Epithelial cell of esophagus (primary cell): ENCODE results near the gene UBR2.
A peak's percentile ranks its signal among the peaks of the same experiment; 100 is the strongest.
"Not testable (repeated sequence)": the region's sequence is repeated elsewhere in the genome, so short reads cannot be mapped to it uniquely, and the experiment has no call there.

Experiments used
- DNase-seq: peaks from one replicate; pipeline ENCODE4 v3.0.0; 2010; ENCODE audit warnings: low read depth
- H3K4me3 ChIP-seq: 2 replicates; pipeline ENCODE4 v1.5.1; 2011; ENCODE audit warnings: mild to moderate bottlenecking, low read length, control low read depth
- TF ChIP-seq, protein P1 (sequence below): IDR thresholded peaks from 2 replicates; pipeline ENCODE4 v1.5.1; 2011; ENCODE audit warnings: low read depth, mild to moderate bottlenecking, low read length, control low read depth, inconsistent platforms; ENCODE audit not compliant: insufficient read depth; ENCODE audit errors: missing control alignments

The UBR2 gene

DNA sequence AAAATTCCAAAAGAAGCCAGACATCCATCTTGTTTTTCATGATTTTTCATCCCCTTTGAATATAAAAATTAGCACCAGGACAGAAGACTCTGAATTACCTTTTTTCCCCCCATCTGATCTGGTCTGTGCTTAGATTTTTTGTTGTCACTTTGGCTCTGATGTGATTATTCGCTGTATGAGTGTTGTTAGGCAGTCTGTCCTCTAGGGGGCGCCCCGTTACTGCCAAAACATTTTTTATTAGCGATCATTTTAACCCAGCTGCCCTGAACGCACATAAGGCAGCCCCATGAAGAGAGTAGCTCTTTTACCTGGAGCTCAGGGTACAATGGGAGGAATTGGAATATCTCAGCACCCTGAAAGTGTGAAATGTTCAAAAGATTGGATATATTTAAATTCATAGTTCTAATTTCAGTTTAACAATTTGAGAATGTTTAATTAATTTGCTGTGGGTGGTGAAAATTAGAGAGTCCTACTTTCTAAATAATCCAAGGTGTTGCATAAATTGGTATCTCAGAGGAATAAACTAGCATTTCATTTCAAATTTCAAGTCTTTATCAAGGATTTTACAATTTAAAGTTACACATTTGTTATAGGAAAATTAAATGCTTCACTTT, 97.8 kb downstream of the UBR2 start:
- no peak overlapping the region for H3K4me3 ChIP-seq
- TF ChIP-seq, protein P1, sequence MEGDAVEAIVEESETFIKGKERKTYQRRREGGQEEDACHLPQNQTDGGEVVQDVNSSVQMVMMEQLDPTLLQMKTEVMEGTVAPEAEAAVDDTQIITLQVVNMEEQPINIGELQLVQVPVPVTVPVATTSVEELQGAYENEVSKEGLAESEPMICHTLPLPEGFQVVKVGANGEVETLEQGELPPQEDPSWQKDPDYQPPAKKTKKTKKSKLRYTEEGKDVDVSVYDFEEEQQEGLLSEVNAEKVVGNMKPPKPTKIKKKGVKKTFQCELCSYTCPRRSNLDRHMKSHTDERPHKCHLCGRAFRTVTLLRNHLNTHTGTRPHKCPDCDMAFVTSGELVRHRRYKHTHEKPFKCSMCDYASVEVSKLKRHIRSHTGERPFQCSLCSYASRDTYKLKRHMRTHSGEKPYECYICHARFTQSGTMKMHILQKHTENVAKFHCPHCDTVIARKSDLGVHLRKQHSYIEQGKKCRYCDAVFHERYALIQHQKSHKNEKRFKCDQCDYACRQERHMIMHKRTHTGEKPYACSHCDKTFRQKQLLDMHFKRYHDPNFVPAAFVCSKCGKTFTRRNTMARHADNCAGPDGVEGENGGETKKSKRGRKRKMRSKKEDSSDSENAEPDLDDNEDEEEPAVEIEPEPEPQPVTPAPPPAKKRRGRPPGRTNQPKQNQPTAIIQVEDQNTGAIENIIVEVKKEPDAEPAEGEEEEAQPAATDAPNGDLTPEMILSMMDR, result peak; percentile 79
- DNase-seq, result peak; percentile 70

DNA sequence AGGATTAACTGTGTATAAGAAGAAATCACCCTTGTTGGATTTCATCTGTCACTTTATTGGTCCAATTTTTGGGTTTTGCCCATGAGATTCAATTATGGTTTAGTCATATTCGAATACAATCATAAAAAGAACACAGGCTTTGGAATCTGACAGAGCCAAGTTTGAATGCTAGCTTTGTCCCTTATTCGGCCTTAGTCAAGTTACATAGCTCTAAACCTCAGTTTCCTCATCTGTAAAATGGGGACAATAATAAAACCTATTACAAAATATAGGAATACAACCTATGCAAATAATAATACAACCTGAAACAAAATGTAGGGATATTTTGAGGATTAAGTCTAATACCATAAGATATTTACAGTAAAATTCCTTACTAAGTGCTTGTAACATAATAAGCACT, 100.9 kb downstream of the UBR2 start:
- H3K4me3 ChIP-seq, result no peak overlapping the region
- TF ChIP-seq, protein P1, result no peak
- DNase-seq, result no peak

GRCh38 chr6:42674368-42674767, 110.5 kb downstream of the UBR2 start:
- DNase-seq, H3K4me3 ChIP-seq: not testable (repeated sequence)

GRCh38 chr6:42674780-42675179, 111.0 kb downstream of the UBR2 start:
- no peak overlapping the region for H3K4me3 ChIP-seq
- no peak for DNase-seq
- TF ChIP-seq, protein P1, result no peak

DNA sequence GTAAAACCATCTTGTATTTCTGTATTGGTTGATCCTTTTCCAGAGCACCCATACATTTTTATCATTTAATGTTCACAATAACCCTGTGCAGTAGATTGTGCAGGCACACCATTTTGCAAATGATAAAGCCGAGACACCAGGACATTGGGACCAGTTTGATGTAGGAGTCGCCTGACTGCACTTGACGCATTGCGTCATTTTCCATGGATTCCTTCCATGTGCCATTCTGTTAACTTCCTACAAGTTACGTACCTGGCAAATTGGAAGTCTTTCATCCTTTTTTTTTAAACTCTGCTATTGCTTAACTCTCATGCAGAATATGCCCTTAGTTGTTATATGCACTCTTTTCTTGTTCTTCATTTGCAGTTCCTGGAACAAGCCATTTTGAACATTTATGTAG, 115.5 kb downstream of the UBR2 start:
- TF ChIP-seq, protein P1, result no peak
- H3K4me3 ChIP-seq, result no peak overlapping the region
- DNase-seq, result no peak

DNA sequence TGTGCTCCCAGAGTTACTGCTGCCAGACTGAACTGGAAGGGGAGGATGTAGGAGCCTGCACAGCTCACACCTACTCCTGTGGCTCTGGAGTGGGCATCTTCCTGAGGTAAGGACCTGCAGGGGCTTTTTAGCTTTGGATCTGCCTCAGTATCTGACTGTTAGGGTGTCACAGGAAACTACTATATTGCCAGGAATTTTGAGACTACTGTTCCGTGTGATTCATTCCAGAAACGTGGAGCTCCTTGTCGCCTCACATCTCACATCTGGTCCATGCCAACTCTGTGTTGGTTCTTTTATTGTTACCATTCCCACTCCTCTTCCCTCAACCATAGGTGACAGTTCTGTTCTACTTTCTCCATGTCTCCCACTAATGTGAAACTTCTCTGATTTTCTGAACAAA, 124.5 kb downstream of the UBR2 start:
- no peak for DNase-seq
- TF ChIP-seq, protein P1, result no peak
- H3K4me3 ChIP-seq, result no peak overlapping the region

DNA sequence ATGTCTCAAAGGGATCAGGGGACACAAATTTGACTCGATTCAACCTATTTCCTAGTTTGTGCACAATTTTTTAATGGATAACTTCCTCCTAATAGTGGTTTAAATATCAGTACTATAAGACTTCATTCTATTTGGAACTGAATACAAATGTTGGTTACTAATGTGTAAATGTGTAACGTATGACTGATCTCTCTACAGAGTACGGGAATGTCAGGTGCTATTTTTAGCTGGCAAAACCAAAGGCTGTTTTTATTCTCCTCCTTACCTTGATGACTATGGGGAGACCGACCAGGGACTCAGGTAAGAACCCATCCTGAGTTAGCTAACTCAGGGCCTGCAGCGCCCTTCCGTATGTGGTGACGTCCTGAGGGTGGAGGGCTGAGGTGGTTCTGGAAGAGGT, 125.5 kb downstream of the UBR2 start:
- no peak overlapping the region for H3K4me3 ChIP-seq
- TF ChIP-seq, protein P1, result no peak
- no peak for DNase-seq
